H54 (cell line): ENCODE data around the gene RNF144A.
"Not testable (repeated sequence)": the region's sequence is repeated elsewhere in the genome, so short reads cannot be mapped to it uniquely, and the experiment has no call there.

Experiments
- DNase-seq: peaks from one replicate; pipeline ENCODE4 v3.0.0; 2011; ENCODE audit warnings: low spot score, mixed read lengths; ENCODE audit not compliant: insufficient read length
- FAIRE-seq: peaks from 3 replicates; lab custom pipeline; 2011; peaks lifted over from hg19 to GRCh38; lab: Jason Lieb, UNC
- POLR2A ChIP-seq: IDR thresholded peaks from 2 replicates; pipeline ENCODE4 v1.6.1; 2011; ENCODE audit warnings: low read depth, mild to moderate bottlenecking, low read length

Gene RNF144A

GRCh38 chr2:6992794-6993228 lies 75.6 kb downstream of the RNF144A start:
- DNase-seq (no peak), FAIRE-seq (no peak)
- no peak for TF ChIP-seq POLR2A

DNA sequence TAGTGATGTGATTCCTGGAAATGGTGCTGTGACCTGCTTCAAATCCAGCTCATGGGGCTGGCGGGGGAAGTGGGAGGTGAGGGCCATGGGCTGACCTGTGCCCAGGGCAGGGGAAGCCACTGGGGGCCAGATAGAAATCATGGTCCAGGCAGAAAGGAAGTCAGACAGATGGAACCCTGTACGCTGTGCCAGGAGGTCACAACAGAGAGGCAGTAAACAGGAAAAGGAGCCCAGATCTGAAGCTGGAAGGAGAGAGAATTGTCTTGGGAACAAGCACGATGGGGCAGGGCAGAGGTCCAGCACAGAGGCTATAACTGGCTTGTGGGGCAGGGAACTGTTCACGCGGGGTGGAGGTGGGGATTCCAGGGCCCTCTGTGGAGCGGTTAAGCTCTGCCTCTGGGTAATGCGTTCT lies 76.0 kb downstream of the RNF144A start:
- no peak for DNase-seq
- no peak for FAIRE-seq
- TF ChIP-seq POLR2A, result no peak

- no peak for DNase-seq
- FAIRE-seq, result no peak
- no peak for TF ChIP-seq POLR2A
These were observed 76.7 kb downstream of the RNF144A start for GRCh38 chr2:6993936-6994335.

DNA sequence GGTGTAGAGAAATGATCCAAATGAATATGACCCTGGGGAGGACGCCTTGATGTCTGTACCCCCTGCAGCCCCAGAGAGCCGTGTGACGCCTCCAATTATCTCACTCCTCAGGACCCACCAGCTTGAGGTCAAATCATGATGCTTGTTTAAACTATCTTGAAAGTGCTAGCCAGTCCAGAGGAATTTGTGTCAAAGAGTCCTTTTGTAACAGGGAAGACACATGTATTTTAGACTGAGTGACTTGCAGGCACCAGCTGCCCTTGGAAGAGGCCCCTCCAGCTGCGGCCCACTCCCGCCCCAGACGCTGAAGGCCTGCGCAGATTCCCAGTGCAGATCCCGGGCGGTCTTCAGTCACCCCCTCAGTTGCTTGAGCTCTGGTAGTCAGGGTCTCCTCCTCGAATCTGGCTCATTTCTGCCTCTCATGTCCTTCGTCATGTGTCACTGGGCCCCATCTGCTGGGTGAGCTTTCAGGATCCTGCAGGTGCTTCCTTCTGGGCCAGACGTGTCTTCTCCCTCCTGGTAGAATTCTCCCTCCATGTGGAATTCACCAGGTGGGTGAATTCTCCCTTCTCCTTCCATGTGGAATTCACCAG lies 77.4 kb downstream of the RNF144A start:
- DNase-seq (no peak), FAIRE-seq (no peak)
- no peak for TF ChIP-seq POLR2A

DNA sequence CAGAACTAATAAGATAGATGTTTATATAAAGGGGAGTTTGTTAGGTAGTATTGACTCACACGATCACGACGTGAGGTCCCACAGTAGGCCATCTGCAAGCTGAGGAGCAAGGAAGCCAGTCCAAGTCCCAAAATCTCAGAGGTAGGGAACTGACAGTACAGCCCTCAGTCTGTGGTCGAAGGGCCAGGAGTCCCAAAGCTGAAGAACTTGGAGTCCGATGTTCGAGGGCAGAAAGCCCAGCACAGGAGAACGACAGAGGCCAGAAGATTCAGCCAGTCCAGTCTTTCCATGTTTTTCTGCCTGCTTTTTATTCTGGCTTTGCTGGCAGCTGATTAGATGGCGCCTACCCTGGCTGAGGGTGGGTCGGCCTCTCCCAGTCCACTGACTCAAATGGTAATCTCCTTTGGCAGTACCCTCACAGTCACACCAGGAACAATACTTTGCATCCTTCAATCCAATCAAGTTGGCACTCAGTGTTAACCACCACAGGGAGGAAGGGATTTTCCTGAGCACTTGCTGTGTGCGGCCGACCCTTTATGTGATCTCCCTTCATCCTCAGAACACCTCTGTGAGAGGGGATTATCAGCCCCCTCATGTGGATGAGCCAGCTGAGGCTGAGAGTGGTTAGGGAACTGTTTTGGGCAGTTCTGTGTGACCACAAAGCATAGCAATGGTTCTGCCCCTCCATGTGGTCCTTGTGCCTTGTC lies 78.3 kb downstream of the RNF144A start:
- DNase-seq (no peak), FAIRE-seq (no peak)
- no peak for TF ChIP-seq POLR2A

GRCh38 chr2:6999211-6999877 lies 82.1 kb downstream of the RNF144A start:
- no peak for DNase-seq
- no peak for FAIRE-seq
- no peak for TF ChIP-seq POLR2A

GRCh38 chr2:7001395-7001794 lies 84.2 kb downstream of the RNF144A start:
- not testable (repeated sequence) for DNase-seq, FAIRE-seq

GRCh38 chr2:7003895-7004294 lies 86.7 kb downstream of the RNF144A start:
- FAIRE-seq (no peak), DNase-seq (no peak)
- no peak for TF ChIP-seq POLR2A

GRCh38 chr2:7004636-7005035 lies 87.4 kb downstream of the RNF144A start:
- DNase-seq (no peak), FAIRE-seq (no peak)
- TF ChIP-seq POLR2A, result no peak

DNA sequence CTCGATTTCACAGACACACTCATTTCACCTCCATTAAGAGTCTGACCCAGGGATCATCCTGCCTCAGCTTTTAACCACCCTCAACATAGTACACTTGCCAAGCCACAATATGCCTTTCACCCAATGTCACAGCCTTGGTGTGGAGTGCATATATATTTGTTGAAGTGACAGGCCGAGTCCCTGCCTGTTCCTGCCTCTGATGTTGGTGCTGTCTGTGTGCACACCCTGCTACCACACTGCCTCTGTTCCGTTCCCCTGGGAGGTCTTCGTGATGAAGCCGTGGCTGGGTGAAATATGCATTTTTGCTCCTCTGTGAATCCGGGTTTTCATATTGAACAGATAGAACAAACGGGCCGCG lies 90.3 kb downstream of the RNF144A start:
- TF ChIP-seq POLR2A, result no peak
- FAIRE-seq (no peak), DNase-seq (no peak)

DNA sequence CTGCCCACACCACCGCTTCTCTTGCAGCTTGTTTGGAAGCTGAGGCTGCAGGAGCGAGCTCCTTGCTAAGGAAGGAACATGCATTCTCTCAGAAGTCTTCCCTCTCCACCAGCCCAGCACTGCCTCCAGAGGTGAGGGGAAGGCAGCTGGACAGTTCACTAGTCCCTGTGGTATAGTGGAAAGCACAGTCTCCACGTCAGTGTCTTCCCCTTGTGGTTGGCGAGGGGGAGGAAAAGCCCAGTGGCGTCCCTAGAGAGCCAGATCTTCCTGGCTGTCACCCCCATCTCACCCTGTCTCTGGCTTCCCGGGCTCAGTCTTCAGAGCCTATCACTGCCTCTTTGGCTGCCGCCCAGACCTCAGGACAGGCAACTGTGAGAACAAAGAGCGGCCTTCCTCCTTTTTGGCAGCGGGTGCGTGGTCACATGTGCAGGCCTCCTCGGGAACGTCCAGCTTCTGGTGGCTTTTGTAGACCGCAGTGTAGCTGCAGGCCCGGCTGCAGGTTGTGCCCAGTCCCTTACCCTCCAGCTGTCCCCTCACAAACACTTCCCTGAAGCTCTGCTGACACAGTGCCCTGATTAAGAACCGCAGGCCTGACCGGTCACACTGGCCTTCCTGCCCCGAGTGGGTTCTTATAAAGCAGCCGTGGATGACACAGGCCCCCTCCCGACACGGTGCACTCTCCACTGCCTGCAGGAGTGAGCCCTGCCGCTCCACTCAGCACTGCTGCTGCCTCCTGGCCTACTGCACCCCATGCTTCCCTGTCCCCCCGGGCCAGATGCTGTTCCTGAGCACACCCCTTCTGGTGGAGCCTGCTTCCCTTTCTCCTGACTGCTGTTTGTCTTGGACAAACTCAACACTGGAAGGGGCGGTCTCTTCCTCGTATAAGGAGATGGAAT lies 90.9 kb downstream of the RNF144A start:
- FAIRE-seq (no peak), DNase-seq (peak; percentile 39)
- no peak for TF ChIP-seq POLR2A

GRCh38 chr2:7009207-7009911 lies 92.1 kb downstream of the RNF144A start:
- FAIRE-seq (no peak), DNase-seq (no peak)
- no peak for TF ChIP-seq POLR2A

DNA sequence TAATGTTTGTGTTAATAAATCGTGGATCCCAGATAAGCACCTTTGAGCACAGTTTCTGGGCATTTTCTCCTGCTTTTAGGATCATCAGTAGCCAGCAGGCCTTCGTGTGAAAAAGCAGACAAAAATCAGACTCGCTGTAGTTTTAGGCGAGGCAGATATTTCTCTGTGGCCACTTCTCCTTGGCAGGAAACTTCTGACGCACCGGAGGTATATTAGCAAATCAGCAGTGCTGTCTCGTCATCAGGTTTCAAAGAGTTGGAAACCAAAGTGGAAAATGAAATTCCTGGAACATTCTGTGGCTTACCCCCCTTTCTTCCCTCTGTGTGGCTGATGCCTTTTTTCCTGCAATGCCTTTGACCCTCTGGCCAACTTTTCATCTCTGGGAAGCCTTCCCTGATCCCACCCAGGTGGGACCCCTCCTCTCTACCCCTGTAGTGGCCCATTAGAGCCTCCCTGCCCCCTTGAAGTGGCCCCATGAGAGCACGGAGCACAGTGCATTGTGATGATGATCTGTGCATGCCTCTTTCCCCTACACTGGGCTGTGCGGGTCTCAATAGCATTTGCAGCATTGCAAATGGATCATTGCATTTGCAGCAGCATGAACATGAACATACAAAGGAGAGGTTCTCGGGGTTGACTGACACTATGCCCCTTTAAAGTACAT lies 93.3 kb downstream of the RNF144A start:
- no peak for TF ChIP-seq POLR2A
- no peak for FAIRE-seq
- no peak for DNase-seq
